ENCODE measurements around the gene SPATA46.
"Not testable (repeated sequence)": the region's sequence is repeated elsewhere in the genome, so short reads cannot be mapped to it uniquely, and the experiment has no call there.

SPATA46 gene

DNA sequence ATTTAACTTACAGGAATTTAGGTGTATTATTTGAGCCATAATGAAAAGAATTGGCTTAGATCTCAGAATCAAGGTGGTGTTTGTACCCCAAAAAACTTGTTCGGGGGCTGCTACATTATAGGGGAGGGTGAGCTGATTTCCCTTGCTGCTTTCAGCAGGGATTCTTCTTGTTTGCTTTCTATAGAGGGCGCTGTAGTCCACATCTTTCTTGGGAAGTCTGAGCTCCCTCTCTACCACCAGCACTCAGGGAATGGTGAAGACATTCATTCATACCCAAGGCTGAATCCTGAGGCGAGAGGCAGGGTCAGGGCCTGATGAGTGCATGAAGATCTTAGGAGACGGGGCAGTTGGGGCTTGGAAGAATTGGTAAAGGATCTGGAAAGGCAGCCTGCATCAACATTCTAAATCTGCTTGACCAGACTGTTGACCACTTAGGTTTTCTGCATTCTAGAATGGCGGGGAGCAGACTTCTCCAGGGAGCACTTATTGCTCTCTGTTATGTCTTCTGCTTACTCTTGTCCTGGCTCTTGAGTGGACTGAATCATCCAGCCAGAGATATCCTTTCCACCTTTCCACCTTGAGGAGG is 18.9 kb downstream of the SPATA46 start:
- no peak for DNase-seq (ENCODE audit: low read depth, low spot score)

DNA sequence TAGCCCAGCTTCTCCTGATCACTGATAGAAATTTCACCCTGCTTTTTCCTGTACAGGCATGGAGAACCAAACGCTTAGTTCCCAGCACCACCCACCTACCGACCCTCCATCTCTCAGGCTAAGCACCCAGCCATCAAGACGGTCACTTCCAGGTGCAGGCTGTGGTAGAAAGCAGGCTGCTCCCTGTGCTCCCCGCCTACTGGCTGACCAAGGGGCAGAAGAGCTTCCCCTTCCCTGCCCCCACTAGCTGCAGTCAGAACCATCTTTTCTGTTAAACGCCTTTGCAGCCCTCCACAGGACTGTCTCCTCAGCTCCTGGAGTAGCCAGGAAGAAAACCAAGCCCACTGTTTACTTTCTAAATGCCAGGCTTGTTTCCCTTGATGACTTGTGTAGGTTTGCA is 23.0 kb downstream of the SPATA46 start:
- DNase-seq (ENCODE audit: low read depth, low spot score), result no peak

DNA sequence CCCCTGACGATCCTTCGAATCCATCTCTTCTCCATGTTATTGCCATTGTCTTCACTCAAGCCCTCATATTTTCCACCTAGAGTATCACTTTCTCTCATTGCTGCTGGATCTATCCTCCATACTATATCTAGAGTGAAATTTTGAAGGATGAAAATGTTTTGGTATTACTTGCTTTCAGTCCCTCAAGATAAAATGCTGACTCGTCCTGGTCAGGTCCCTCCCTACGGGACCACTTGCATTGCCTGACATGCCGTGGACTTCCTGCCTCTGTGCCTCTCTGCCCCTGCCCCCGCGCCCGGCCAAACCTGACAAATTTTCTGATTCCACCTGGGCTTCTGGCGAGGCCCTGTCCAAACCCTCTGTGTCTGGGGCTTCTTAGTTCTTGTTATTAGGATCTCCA is 23.6 kb downstream of the SPATA46 start:
- no peak for DNase-seq (ENCODE audit: low read depth, low spot score)

DNA sequence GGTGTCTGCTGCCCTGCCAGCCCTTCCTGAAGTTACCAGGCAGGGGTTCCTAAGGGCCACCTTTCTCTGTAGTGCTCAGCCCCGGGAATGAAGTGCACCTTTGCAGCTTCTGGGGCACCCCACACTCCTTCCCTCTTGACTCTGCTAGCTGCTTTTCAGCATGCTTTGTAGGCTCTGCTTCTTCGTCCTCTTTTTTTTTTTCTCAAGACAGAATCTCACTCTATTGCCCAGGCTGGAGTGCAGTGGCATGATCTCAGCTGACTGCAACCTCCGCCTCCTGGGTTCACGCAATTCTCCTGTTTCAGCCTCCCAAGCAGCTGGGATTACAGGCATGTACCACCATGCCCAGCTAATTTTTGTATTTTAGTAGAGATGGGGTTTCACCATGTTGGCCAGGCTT is 24.8 kb downstream of the SPATA46 start:
- DNase-seq (ENCODE audit: low read depth, low spot score), result not testable (repeated sequence)

DNA sequence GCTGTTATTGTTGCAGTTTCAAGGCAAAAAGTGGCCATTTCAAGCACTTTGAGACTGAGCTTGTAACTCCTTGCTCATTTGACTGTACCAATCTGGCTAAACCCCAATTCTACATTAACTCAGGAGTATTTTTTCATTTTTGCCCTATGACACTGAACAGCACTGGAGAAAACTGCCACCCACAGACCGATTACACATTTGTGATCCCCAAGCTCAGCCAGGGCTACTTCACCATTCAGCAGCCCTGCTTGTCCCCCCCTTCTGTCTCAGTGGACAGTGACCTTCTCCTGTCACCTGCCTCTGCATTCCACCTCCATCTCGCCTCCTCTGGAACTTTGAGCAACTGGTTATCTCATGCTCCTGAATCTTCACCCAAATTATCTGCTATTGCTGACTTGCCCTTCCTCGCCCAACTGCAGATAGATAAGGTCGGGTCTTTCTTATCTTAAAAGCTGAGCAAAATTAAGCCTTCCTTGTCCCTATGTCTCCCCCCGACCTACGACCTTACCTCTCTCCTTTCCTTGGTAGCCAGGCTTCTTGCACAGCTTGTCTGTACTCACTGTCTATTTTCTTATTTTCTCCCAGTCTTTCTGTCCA is 25.3 kb downstream of the SPATA46 start:
- DNase-seq (ENCODE audit: low read depth, low spot score), result no peak

DNA sequence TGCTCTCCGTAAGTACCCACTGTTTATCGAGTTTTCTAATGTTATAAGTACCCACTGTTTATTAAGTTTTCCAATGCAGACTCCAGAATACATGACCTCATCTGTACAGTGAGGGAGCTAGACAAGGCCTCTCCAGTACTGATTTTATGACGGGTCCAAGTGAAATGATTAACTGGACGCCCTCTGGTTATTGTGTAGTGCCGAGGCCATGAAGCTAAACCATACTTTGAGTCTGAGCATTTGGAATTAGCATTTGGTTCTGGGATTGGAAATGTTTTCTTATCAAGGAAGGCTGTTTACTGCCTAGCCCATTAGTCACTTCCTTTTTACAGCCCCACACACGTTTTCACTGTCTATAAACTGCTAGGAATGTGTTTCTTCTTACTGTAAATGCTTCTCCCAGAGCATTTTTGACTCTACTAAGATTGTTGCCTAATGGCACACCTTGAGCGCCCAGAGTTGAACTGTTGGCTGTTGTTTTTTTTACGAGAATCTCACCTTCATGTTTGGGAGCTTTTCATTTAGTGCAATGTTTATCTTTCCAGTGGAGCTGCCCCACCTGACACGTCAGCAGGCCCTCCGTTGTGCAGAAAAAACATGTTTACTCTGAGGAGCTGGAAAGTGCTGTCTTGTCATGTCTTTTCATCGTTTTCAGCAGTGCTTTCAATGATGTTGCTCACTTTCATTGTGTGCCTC is 26.9 kb downstream of the SPATA46 start:
- DNase-seq (ENCODE audit: low read depth, low spot score), result no peak

DNA sequence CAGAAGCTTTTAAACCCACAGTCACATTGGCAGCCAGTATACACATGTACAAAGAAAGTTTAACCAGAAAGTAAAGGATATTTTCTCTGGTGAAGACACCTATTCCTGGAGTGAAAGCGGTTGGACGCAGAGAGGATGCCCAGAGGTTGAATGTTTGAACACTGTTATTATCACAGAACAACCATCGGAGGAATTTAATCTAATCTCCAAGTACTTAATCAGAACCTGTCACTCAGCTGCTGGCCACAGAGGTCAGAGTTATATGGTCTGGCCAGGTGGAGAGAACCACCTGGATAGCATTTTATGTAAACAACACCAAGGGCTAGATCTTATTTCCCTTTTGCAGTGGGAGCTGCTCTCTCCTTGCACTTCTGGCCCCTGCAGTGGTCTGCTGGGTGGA is 29.4 kb downstream of the SPATA46 start:
- DNase-seq (ENCODE audit: low read depth, low spot score), result no peak

DNA sequence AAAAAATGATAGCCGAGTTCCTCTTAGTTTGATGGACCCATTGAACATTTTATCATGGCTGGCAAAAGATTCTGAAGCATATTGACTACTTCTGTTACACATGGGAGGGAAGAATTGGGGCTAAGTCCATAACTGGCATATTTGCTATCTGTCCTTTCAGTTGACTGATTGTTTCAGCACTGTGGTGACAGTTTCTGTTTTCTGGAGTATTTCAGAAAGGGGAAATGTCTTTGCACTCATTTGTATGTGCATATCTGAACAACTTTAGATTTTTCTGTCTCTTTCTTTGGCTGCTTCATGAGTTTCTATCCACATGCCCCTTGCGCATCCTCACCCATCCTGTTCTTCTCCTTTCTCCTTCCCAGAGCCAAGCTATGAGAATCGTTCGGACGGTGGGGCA is 33.2 kb downstream of the SPATA46 start:
- no peak for DNase-seq (ENCODE audit: low read depth, low spot score)

DNA sequence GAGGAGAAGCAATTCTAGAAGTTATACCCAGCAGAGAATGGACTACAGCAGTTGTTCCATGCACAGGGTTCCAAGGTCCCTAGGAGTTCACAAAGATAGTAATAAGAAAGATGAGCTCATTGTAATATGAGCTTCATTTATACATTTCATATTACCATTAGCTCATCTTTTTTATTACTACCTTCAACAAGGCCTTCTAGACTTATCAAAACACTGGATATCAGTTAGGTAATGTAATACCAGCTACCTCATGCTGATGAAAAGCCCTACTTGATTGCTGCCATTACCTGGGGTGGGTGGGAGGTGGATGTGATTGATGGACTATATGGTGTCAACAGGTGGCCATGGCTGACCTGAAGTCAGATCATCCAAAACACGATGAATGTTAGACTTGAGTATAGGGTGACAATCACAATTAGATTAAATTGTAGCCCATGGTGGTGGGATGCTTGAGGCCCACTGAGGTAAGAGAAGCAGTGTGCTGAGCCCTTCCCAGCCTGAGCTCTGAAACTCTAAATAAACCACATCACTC is 34.1 kb downstream of the SPATA46 start:
- DNase-seq (ENCODE audit: low read depth, low spot score), result no peak

DNA sequence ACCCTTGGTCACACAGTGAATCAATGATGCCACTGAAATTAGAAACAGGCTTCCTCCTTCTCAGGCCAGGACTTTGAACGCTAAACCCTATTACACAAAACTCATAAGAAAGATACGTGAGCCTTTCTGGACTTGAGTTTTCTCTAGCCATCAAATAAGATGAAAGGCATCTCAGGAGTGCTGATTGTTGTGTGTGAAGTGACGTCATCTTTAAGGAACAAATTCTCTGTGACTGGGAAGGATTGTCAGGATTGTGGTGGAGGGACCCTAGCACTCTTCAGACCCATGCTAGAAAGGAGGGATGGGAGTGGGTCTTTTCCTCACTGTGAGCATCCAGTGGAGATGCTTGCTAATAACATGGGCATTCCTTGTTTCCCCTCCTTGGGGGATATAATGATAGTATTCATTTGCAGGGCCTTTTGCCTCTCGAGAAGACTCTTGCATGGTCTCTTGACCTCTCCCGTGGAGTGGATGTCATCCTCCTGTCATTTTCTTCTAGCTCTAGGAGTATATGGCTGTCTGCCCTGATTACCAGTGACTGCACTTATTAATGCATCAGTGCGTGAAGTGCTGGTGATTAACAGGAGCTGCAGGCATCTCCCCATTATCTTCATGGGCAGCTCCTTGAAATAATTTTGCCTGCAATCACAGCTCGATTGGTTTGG is 39.9 kb downstream of the SPATA46 start:
- DNase-seq (ENCODE audit: low read depth, low spot score), result no peak

DNA sequence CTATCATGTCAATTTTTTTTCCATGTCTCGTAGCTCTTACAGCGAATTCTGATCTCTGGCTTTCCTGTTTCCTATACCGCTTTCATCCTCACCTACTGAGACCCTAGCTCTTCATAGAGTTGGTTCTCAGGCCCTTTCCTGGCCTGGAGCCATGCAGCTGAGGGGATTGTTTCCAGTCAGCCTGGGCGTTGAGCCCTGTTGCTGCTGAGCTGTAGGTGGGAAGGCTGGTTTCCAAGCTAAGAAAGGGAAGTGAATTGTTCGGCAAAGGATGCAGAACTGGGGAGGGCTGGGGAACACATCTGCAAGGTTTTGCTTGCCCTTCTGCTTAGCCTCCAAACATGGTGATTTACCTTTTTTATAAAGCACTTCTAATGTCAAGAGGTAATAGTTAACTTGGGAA is 41.5 kb downstream of the SPATA46 start:
- DNase-seq (ENCODE audit: low read depth, low spot score), result no peak

DNA sequence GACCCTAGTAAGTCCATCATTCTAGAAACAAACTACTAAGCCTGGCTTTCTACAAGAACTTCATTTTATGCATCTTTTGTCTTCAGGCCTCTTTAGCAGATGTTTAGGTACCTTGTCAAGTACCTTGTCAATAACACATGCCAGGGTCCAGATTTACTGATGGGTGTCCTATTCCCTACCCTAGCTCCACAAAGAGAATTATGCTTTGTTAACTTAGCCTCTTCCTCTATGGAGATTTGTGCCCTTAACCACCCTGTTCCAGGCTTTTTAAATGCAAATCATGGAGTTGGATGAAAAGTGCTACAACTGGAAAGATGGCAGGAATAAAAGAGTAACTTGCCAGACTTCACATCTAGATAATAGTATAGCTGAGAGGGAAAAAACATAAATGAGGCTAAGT is 42.7 kb downstream of the SPATA46 start:
- DNase-seq (ENCODE audit: low read depth, low spot score), result no peak

DNA sequence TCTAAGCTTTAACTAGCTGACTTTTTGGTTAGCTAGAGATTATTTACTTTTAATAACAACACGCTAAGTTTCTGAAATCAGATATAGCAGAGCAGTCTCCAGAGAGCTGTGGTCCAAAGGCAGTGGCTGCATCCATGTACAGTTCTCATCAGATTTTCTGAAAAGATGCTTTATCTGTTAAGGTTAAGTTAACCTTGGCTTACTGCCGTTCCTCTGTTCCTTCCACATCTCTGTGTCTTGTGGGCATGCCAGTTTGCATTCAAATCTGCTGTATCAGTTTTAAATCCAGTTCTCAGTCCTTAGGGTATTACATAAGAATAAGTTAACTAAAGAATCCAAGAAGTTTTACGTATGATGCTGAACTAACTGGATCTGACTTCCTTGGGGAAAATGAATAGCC is 46.8 kb downstream of the SPATA46 start:
- no peak for DNase-seq (ENCODE audit: low read depth, low spot score)

DNA sequence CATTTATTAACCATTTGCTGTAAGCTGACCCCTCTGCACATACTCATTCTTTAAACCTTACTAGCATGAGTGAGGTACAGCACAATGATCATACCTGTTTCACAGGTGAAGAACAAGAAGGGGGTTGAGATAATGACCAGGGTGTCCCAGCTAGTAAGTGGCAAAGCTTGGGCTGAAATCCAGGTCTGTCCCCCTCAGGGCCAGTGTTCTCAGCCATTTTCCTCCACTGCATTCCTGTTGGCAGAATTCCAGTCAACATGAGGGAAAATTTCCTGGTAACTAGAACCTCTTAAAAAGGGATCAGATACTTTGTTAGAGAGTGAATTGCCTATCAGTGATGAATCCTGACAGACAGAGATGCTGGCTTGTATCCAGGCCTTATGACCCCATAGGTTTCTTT is 48.1 kb downstream of the SPATA46 start:
- DNase-seq (ENCODE audit: low read depth, low spot score), result no peak

DNA sequence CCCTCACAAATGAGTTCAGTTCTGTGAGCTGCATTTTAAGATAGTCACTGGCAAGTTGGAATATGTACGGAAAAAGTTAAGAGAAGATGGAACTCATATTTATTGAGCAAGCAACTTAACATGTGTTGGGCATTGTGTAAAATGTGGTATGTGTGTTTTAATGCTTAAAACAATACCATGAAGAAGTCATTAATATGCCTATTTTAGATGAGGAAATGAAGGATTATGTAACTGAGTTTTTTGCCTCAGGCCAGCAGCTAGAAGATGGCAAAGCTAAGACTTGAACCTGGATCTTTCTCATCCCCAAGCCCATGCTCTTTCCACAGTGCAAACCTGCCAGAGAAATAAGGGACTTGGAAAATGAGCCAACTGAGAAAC is 48.9 kb downstream of the SPATA46 start:
- DNase-seq (ENCODE audit: low read depth, low spot score), result no peak

DNA sequence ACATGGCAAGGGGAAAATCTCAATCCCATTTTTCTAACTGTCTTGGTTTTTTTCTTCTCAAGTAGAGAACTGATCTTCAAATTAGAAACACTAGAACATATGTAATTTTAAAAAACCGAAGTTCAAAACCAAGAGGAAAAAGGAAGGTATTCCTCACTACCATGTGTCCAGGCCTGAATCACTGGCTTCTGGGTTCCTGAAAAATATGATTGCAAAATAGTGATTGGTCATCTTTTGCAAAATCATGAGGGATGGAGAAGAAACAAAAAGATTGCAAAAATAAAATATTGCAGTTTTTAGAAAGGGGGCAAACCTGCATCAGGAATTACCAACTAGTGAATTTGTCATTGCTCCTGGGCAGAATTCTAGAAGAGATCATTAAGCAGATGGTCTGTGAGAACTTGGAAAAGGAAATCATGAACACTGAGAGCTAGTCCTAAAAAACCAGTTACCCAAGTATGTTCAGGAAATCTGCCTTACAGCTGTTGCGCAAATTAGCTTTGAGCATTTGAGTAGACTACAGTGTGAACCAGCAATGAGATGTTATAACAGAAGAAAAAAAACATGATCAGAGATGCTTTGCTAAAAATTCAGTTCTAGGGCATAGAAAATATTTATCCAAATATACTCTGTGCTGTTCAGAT is 49.4 kb downstream of the SPATA46 start:
- no peak for DNase-seq (ENCODE audit: low read depth, low spot score)

DNA sequence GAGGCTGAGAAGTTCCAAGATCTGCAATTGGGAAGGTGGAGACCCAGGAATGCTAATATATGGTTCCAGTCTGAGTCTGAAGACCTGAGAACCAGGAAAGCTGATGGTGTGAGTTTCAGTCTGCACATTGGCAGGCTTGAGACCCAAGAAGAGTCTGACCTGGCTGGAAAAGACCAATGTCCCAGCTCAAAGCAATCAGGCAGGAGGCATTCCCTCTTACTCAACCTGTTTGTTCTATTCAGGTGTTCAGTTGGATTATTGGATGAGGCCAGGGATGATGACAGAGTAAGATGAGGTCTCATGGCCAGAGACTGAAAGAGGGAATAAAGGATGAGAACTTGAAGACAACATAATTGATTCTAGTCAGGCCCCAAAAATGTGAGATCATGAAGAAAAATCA is 50.1 kb downstream of the SPATA46 start:
- no peak for DNase-seq (ENCODE audit: low read depth, low spot score)

DNA sequence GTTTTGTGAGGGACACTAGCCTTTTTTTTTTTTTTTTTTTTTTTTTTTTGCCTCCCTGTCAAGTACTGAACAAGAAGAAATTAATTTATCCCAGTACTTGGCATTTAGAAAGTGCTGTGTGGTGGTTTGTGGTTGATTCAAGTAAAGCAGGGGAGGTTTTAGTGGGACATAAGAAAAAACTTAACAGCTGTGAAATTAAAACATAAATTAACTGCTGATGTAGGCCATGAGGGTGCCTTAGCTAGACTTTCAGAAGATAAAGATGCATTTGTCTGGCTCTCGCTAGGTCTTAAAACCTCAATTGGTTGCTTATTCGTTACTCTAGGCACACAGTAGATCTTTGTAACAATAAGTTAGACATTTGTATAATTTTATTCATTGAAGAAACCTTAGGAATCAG is 52.3 kb downstream of the SPATA46 start:
- no peak for DNase-seq (ENCODE audit: low read depth, low spot score)
